ENCODE measurements around the gene LCE1E.

DNA sequence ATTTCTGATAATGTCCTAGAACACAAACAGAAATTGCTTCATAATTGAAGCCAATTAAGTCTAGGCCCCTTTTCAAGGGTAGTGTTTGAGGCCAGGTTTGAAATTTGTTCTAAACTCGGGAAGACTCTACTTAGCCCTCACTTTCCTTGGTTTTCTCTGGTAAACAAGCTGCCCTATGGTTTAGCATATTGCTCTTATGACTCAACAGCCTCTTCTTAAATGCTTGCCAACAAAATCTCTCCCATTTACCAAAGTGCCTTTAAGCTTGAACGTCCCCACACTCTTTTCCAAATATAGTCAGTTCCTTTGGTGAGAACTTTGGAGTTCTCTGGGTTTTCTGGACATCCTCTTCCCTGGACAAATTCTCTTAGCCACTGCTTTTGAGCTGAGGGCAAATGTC, 50.8 kb downstream of the LCE1E start:
- TF ChIP-seq, protein P1, sequence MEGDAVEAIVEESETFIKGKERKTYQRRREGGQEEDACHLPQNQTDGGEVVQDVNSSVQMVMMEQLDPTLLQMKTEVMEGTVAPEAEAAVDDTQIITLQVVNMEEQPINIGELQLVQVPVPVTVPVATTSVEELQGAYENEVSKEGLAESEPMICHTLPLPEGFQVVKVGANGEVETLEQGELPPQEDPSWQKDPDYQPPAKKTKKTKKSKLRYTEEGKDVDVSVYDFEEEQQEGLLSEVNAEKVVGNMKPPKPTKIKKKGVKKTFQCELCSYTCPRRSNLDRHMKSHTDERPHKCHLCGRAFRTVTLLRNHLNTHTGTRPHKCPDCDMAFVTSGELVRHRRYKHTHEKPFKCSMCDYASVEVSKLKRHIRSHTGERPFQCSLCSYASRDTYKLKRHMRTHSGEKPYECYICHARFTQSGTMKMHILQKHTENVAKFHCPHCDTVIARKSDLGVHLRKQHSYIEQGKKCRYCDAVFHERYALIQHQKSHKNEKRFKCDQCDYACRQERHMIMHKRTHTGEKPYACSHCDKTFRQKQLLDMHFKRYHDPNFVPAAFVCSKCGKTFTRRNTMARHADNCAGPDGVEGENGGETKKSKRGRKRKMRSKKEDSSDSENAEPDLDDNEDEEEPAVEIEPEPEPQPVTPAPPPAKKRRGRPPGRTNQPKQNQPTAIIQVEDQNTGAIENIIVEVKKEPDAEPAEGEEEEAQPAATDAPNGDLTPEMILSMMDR (IDR thresholded peaks at IDR 0.05; ENCODE audit: insufficient read depth, low read length), result no peak
- TF ChIP-seq POLR2AphosphoS5 (IDR thresholded peaks at IDR 0.05; ENCODE audit: low read depth) (no peak), GABPA (IDR thresholded peaks at IDR 0.05; ENCODE audit: low read depth) (no peak)
